ENCODE results near the gene CNOT8.
"Not testable (repeated sequence)": the region's sequence is repeated elsewhere in the genome, so short reads cannot be mapped to it uniquely, and the experiment has no call there.

Gene CNOT8

DNA sequence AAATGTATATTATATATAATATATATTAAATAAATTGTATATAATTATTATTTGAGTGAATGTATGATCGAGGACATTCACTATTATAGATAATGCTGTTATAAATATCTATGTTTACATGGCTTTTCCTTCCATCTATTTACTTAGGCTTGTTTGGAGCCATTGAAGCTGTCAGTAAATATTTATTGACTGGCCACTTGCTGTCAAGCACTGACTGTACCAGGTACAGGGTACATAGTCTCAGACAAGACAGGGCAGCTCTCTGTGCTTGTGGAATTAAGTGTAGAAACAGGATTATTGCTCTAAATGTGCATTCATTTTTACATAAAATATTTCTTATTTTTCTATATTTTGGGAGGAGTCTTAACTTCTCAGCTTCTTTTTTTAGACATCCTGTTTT lies 24.4 kb upstream of the CNOT8 start:
- DNase-seq (ENCODE audit: low read depth in 2 of 2): no peak

GRCh38 chr5:154835701-154836052 lies 22.8 kb upstream of the CNOT8 start:
- not testable (repeated sequence) for DNase-seq (ENCODE audit: low read depth in 2 of 2)

DNA sequence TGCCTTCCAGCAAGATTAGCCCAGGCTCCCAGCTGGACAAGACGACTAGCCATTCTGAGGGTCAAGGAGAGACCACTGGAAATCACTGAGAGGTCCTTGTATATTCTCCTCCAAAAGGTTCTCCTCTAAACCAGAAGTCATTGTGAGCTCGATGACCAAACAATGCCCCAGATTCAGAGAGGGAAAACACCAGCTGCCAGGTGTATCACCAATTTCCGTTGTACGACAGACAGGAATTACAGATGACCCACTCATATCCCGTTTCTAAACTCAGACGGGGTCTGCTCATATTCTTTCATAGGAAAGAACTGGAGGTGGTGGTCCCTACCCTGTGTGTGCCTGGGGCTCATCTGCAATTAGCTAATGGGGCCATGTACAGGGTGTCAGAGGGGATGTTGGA lies 22.2 kb upstream of the CNOT8 start:
- no peak for DNase-seq (ENCODE audit: low read depth in 2 of 2)

DNA sequence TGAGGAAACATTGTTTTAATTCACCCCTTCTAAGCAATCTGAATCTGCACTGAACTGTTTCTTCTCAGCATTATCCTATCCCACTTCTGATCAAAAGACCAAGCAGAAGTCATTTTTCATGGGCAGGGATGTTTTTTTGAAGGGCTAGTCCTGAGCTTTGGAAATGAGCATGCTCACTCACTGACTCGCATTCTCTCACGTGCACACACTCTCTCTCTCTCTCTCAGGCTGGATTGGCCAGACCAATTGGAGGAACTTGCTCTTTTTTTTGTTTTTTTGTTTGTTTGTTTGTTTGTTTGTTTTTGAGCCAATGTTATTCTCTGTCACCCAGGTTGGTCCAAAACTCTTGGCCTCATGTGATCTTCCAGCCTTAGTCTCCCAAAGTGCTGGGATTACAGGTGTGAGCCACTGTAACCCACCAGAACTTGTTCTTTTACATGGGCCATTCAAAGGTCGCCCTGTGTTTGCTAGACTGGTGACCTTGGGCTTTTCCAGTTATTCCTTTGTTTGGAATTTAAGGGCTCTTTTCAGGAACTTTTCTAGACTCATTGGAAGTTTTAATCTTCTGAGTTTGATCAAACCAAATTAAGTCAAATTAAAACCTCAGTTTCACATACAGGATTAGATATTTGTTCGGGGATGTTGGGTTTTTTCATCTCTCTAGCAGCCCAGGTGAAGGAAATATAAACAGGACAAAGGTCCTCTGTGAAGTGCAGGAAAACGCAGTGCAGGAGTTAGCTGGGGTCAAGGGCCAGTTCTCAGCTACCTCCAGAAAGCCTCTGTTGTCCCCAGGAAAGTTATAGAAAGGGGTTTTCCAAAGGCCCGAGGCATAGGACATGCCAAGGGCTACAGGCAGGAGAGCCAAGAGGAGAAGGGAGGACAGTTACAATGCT lies 21.2 kb upstream of the CNOT8 start:
- no peak for DNase-seq (ENCODE audit: low read depth in 2 of 2)

DNA sequence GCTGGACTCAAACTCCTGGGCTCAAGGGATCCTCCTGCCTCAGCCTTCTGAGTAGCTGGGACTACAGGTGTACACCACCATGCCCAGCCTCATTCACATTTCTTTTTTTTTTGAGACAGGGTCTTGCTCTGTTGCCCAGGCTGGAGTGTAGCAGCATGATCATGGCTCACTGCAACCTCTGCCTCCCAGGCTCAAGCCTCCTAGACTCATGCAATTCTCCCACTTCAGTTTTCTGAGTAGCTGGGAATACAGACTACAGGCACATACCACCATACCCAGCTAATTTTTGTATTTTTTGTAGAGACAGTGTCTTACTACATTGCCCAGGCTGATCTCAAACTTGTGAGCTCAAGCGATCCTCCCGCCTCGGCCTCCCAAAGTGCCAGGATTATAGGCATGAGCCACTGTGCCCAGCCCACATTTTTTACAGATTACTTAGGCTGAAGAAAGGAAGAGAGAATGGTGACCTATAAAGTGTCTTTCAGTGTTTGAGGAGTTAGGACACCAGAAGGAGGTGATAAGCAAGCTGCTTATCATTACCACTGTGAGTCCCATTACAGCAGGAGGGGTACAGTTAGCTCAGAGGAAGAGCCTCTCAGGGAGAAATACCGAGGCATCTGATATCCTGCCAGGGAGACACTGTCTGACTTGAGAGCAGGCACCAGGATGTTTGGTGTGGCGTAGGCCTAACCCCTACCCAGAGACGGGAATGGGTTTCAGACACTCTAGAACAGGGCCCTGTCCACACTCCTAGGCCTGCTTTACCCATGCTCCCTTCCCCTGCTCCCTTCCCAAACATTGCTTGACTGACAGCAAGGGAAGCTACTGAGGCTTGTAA lies 17.8 kb upstream of the CNOT8 start:
- DNase-seq (ENCODE audit: low read depth in 2 of 2): no peak

DNA sequence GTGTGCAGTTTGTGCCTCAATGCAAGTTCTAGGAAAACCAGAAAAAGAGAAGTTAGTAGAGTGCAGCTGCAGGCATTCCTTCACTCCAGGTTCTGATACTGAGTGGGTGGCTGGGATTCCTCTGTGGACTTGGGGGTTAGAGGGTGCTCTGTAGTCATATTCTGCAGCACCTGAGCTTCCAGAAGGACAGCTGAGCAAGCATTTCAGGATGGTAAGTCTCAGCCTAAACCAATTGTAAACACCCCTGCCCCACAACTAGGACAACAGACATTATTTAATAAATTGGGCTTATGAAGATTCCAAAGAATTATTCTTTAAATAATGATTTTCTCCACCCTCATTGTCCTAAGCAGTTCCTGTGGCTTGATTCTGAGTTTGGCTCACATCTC lies 17.2 kb upstream of the CNOT8 start:
- DNase-seq (ENCODE audit: low read depth in 2 of 2): no peak

DNA sequence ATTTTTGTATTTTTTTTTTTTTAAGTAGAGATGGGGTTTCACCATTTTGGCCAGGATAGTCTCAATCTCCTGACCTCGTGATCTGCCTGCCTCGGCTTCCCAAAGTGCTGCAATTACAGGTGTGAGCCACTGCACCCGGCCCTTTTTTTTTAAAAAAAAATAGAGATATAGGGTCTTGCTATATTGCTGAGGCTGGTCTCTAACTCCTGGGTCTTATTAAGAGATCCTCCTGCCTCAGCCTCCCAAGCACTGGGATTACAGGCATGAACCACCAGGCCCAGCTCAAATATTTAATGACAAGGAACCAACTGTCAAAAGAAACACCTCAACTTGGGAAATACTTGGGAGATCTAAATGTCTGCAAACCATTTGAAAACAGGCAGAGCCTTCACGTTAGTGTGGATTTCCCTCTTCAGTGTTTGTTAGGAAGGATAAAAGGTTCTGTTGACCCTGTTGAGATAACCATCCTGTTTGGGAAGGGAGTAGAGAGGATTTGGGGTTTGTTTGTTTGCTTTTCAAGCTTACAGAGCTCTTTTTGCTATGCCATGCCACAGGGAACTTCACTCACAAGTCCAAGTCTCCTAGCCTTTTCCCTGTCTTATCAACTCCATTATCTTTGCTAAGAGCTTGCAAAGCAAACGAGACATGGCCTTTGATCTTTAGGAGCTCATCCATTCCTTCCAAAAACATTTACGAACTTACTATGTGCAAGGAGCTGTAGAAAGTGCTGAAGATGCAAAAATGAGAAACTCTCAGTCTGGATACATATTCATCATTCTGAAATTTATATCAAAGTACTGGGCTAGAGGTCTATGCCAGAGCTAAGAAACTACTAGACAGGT lies 15.5 kb upstream of the CNOT8 start:
- no peak for DNase-seq (ENCODE audit: low read depth in 2 of 2)

DNA sequence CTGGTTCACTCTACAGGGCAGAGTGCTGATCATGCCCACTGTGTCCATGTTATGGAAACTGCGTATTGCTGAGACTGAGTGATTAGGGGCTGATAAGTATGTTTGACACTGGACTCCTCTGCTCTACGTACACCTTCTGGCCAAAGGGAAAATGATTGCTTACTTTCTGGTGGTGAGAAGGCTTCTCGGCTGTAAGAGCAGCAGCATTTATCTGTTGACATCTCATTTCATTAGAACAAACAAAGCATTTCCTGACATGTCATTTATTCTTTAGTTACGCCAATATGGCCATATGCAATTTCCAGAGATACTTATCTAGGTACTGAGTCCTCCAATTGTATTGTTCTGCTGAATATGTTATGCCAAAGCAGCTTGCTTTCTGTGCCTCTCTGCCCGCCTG lies 13.6 kb upstream of the CNOT8 start:
- DNase-seq (ENCODE audit: low read depth in 2 of 2): no peak

GRCh38 chr5:154849264-154849785 lies 9.1 kb upstream of the CNOT8 start:
- DNase-seq (ENCODE audit: low read depth in 2 of 2): no peak

GRCh38 chr5:154849791-154850201 lies 8.6 kb upstream of the CNOT8 start:
- DNase-seq (ENCODE audit: low read depth in 2 of 2): no peak

- DNase-seq (ENCODE audit: low read depth in 2 of 2): no peak
Observed at GRCh38 chr5:154850255-154851062, 8.0 kb upstream of the CNOT8 start, which contains the start of gene FAXDC2. Gene FAXDC2 (minus strand): TSS chr5:154850603. CDS start chr5:154838178, 12,425 bp downstream.

GRCh38 chr5:154851351-154851750 lies 7.1 kb upstream of the CNOT8 start:
- no peak for DNase-seq (ENCODE audit: low read depth in 2 of 2)

GRCh38 chr5:154857530-154858296 lies 714 bp upstream of the CNOT8 start:
- peak; percentile 71 to 80 for DNase-seq (ENCODE audit: low read depth in 2 of 2)

DNA sequence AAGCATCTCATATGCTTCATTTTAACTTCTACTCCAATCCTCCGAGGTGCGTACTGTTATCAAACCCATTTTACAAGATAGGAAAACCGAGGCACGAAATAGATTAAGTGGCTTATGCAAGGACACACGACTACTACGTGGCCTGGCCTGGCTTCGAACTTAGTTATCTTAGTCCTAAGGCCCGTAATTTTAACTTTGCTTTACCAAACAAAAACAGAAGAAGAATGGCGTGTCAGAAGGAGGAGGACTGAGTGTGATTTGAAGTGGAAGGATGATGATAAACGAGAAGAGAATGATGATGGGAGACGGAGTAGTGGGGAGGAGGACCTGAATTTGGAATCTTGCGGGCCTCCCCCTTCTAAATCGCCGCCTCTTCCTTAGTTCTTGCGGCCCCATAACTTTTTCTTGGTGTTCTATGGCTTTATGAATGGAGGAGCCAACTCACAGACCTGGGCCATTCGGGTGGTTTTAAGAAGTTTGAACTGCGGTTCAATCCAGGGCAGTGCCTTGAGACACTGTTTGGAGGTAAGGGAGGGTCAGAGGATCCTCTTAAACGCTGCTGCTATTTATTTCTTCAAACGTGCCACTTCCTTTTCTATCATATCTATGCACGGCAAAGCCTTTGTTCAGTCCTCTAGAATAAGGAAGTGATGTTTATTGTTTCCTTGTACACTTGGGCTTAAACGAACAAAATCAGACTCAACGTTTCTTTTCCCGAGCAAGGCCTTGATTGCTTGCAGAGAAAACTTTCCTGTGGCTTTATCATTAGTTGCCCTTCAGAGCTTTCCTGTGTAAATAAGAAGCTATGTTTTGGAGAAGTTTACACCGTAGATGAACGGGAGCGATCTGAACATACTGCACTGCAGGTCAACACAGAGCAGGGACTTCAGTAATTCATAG lies 795 bp downstream of the CNOT8 start:
- no peak for DNase-seq (ENCODE audit: low read depth in 2 of 2)

- no peak for DNase-seq (ENCODE audit: low read depth in 2 of 2)
Observed at GRCh38 chr5:154860123-154860522, 1.7 kb downstream of the CNOT8 start.

- no peak for DNase-seq (ENCODE audit: low read depth in 2 of 2)
Observed at GRCh38 chr5:154860765-154861164, 2.3 kb downstream of the CNOT8 start.

GRCh38 chr5:154861946-154862345 lies 3.5 kb downstream of the CNOT8 start:
- no peak for DNase-seq (ENCODE audit: low read depth in 2 of 2)

- no peak for DNase-seq (ENCODE audit: low read depth in 2 of 2)
Observed at GRCh38 chr5:154862766-154863165, 4.3 kb downstream of the CNOT8 start.
